ENCODE results near the gene POLR1G.
A peak's percentile ranks its signal among the peaks of the same experiment; 100 is the strongest.
"Not testable (repeated sequence)": the region's sequence is repeated elsewhere in the genome, so short reads cannot be mapped to it uniquely, and the experiment has no call there.

Gene POLR1G

GRCh38 chr19:45428384-45429231 is 22.2 kb downstream of the POLR1G start (continued):
- no peak for TF ChIP-seq TCF4 (CRISPR knock-in tag; IDR thresholded peaks at IDR 0.05; ENCODE audit: borderline replicate concordance)
- no peak for TF ChIP-seq ZC3H10 (CRISPR knock-in tag; IDR thresholded peaks at IDR 0.05)
- TF ChIP-seq ZNF8 (CRISPR knock-in tag; IDR thresholded peaks at IDR 0.05), result no peak
- TF ChIP-seq ZNF70 (CRISPR knock-in tag; IDR thresholded peaks at IDR 0.05), result no peak

- ATAC-seq, result not testable (repeated sequence)
Measured at GRCh38 chr19:45429896-45430295, 23.5 kb downstream of the POLR1G start.

GRCh38 chr19:45431008-45431407 is 24.6 kb downstream of the POLR1G start:
- not testable (repeated sequence) for ATAC-seq

- ATAC-seq, result not testable (repeated sequence)
Measured at GRCh38 chr19:45432543-45432942, 26.1 kb downstream of the POLR1G start.

- ATAC-seq, result no peak
- no peak for TF ChIP-seq ESRRG (CRISPR knock-in tag; IDR thresholded peaks at IDR 0.05)
- no peak for TF ChIP-seq CSRNP3 (CRISPR knock-in tag; IDR thresholded peaks at IDR 0.05)
- TF ChIP-seq OSR1 (CRISPR knock-in tag; IDR thresholded peaks at IDR 0.05), result no peak
- TF ChIP-seq TOX (CRISPR knock-in tag; IDR thresholded peaks at IDR 0.05; ENCODE audit: borderline replicate concordance), result no peak
- no peak for TF ChIP-seq RARB (CRISPR knock-in tag; IDR thresholded peaks at IDR 0.05)
- TF ChIP-seq CSDC2 (CRISPR knock-in tag; IDR thresholded peaks at IDR 0.05), result no peak
- no peak for TF ChIP-seq ZNF70 (CRISPR knock-in tag; IDR thresholded peaks at IDR 0.05)
- TF ChIP-seq ZFP30 (CRISPR knock-in tag; IDR thresholded peaks at IDR 0.05), result no peak
- TF ChIP-seq ZC3H10 (CRISPR knock-in tag; IDR thresholded peaks at IDR 0.05), result no peak
Measured at GRCh38 chr19:45437328-45437727, 30.9 kb downstream of the POLR1G start.

- no peak for ATAC-seq
- TF ChIP-seq ARNTL (CRISPR knock-in tag; IDR thresholded peaks at IDR 0.05; ENCODE audit: borderline replicate concordance, low read depth), result no peak
- 0 out of 2 replicates have a peak, but pooled peaks have one; percentile 8 for TF ChIP-seq ISL1 (CRISPR knock-in tag; IDR thresholded peaks at IDR 0.05)
- no peak for TF ChIP-seq TCF4 (CRISPR knock-in tag; IDR thresholded peaks at IDR 0.05; ENCODE audit: borderline replicate concordance)
- TF ChIP-seq OSR1 (CRISPR knock-in tag; IDR thresholded peaks at IDR 0.05), result no peak
Measured at GRCh38 chr19:45439190-45439568, 32.7 kb downstream of the POLR1G start.

- ATAC-seq, result peak; percentile 48
- TF ChIP-seq POU6F1 (CRISPR knock-in tag; IDR thresholded peaks at IDR 0.05; ENCODE audit: borderline replicate concordance, low read depth) (no peak), ZFP3 (CRISPR knock-in tag; IDR thresholded peaks at IDR 0.05) (0 out of 2 replicates have a peak, but pooled peaks have one; percentile 46), CSDC2 (CRISPR knock-in tag; IDR thresholded peaks at IDR 0.05) (0 out of 2 replicates have a peak, but pooled peaks have one; percentile 45), PATZ1 (CRISPR knock-in tag; IDR thresholded peaks at IDR 0.05; ENCODE audit: borderline replicate concordance) (0 out of 2 replicates have a peak, but pooled peaks have one; percentile 23), SNAI2 (CRISPR knock-in tag; IDR thresholded peaks at IDR 0.05) (no peak)
Measured at GRCh38 chr19:45439569-45440258, 33.3 kb downstream of the POLR1G start.

Data from SK-N-SH treated with all-trans-retinoic acid at 6 μM for 48 hours (cell line).